Breast epithelium (tissue), 4 donors: ENCODE data around the gene KBTBD7. TPM values are rescaled to one million over a fixed set of nuclear protein-coding genes. Genes with fewer than 3 reads are reported as not detected.

Source experiments
- DNase-seq, 2 donors: peaks; one replicate each; pipeline ENCODE4 v3.0.0-alpha.2; 2019; ENCODE audit warnings: low spot score in 2 of 2
- H3K27ac ChIP-seq, 2 donors: fragments of 200-600 bp; sonication (generic) in 1 of 2; one replicate each; pipeline ENCODE4 v1.5.1; 2016 to 2019; ENCODE audit warnings: mild to moderate bottlenecking in 1 of 2
- H3K27me3 ChIP-seq, 2 donors: fragments of 200-600 bp; sonication (generic) in 1 of 2; one replicate each; pipeline versions ENCODE4 v1.5.1 to v1.6.0; 2017 to 2019; ENCODE audit warnings: control low read depth in 1 of 2, mild to moderate bottlenecking in 1 of 2
- H3K36me3 ChIP-seq: fragments of 200-600 bp; one replicate; pipeline ENCODE4 v1.5.1; 2019
- H3K4me1 ChIP-seq, 2 donors: fragments of 200-600 bp; sonication (generic); one replicate each; pipeline ENCODE4 v1.5.1; 2016 to 2019; ENCODE audit warnings: control low read depth in 1 of 2
- H3K4me3 ChIP-seq, 3 donors: fragments of 200-600 bp; sonication (generic); 1 replicate in 2 of 3; 2 replicates in 1 of 3; pipeline ENCODE4 v1.5.1; 2016 to 2019; ENCODE audit warnings: mild to moderate bottlenecking in 3 of 3, moderate library complexity in 2 of 3
- H3K9me3 ChIP-seq, 2 donors: fragments of 200-600 bp; sonication (generic) in 1 of 2; one replicate each; pipeline ENCODE4 v1.5.1; 2016 to 2019; ENCODE audit warnings: control low read depth in 1 of 2
- CTCF ChIP-seq, 3 donors: fragments of 450-650 bp; IDR thresholded peaks; one replicate each; pipeline ENCODE4 v1.5.1; 2016 to 2017; ENCODE audit warnings: antibody characterized with exemption in 3 of 3, mild to moderate bottlenecking in 3 of 3, moderate library complexity in 3 of 3
- POLR2A ChIP-seq: fragments of 450-650 bp; IDR thresholded peaks from one replicate; pipeline ENCODE4 v1.6.1; 2016; ENCODE audit warnings: antibody characterized with exemption, mild to moderate bottlenecking, moderate library complexity
- POLR2AphosphoS5 ChIP-seq, 3 donors: sonication (generic); formaldehyde crosslinking; IDR thresholded peaks; one replicate each; pipeline ENCODE4 v1.6.1; 2017; ENCODE audit warnings: antibody characterized with exemption in 3 of 3
- intact Hi-C: fragments of 100-400 bp; cut with DNase I; formaldehyde crosslinking; loops from one replicate; pipeline ENCODE4 v1.15.1; 2023; ENCODE audit warnings: low total_unique reads
- total RNA-seq, 3 donors: library from RNA; depleted of rRNA; stranded (reverse); fragments of >200 nt; gene quantifications; one replicate each; pipeline ENCODE4 v1.1.0, GENCODE V29; 2016

Gene KBTBD7
- total RNA-seq, 3 donors from 2014 or later, result 5.4 to 15.5 (median 7.9) TPM

- Histone ChIP-seq H3K27ac (no peak overlapping the region), H3K4me3 (no peak overlapping the region), H3K4me1 (no peaks in the 10 kb centered on the region), H3K27me3 (no peaks in the 10 kb centered on the region), H3K9me3 (peaks cover 3 to 9% of the 10 kb centered on the region in 2 donors), H3K36me3 (no peaks in the 10 kb centered on the region)
- TF ChIP-seq POLR2AphosphoS5 (IDR thresholded peaks at IDR 0.05) (no peak), POLR2A (no peak), CTCF (IDR thresholded peaks at IDR 0.05) (no peak)
- no peak for DNase-seq
- intact Hi-C loops, result no loop called here
Observed at GRCh38 chr13:41211062-41211461, 16.7 kb upstream of the KBTBD7 start.

DNA sequence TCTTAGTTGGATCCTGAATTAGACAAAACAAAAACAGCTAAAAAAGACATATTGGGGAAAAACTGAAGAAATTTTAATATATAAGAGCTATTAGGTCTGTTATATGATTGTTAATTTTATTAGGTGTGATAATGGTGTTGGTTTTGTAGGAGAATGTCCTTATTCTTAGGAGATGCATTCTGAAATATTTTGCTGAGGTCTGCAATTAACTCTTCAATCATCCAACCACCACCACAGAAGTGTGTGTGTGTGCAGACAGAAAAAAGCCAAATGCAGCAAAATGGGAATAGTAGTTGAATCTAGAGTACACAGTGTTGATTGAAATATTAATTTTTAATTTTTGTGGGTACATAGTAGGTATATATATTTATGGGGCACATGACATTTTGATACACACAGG, 12.1 kb upstream of the KBTBD7 start:
- no peaks in the 10 kb centered on the region for H3K36me3 ChIP-seq
- no peak for DNase-seq
- TF ChIP-seq CTCF (IDR thresholded peaks at IDR 0.05) (no peak), POLR2AphosphoS5 (IDR thresholded peaks at IDR 0.05) (no peak), POLR2A (no peak)
- H3K27me3 ChIP-seq, result no peaks in the 10 kb centered on the region
- no peaks in the 10 kb centered on the region for H3K4me1 ChIP-seq
- no peak overlapping the region for H3K4me3 ChIP-seq
- H3K9me3 ChIP-seq, result peaks cover 3 to 6% of the 10 kb centered on the region in 2 donors
- intact Hi-C loops, result no loop called here
- H3K27ac ChIP-seq, result no peak overlapping the region

DNA sequence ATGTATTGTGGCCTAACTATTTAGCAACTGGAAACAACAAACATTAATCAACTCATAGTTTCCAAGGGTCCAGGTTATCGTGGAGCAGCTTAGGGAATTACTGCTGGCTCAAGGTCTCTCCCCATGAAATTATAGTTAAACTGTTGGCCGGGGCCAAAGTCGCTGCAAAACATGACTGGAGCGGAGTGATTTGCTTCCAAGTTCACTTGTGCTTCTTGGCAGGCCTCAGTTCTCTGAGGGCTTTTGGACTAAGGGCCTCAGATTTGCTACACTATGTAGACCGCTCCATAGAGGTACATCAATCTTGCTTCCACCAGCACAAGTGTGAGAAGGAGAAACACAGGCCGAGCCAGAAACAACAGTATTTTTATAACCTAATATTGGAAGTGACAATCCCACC, 9.4 kb upstream of the KBTBD7 start:
- intact Hi-C loops, result no loop called here
- Histone ChIP-seq H3K27ac (no peak overlapping the region), H3K9me3 (no peaks in the 10 kb centered on the region), H3K36me3 (no peaks in the 10 kb centered on the region), H3K4me3 (no peak overlapping the region), H3K4me1 (no peaks in the 10 kb centered on the region), H3K27me3 (no peaks in the 10 kb centered on the region)
- TF ChIP-seq POLR2AphosphoS5 (IDR thresholded peaks at IDR 0.05), result no peak
- TF ChIP-seq POLR2A, result no peak
- no peak for TF ChIP-seq CTCF (IDR thresholded peaks at IDR 0.05)
- DNase-seq, result no peak

DNA sequence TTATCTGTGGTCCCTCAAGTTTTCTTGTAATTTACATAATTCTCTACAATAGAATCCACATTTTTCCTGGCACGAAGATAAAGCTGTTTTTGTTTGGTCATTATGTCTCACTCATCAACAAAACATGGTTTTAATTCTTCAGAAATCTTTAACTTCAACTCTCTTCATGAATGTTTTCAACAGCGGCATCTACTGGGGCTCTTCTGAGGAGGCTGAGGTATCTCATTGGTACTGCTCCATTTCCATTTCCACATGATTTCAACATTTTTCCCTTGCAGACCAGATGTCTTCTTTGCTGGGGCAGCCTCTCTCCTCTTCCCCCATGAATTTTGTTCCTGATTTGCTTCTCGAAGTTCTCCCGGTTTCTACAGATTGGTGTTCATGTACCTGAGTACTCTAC, 5.8 kb upstream of the KBTBD7 start:
- TF ChIP-seq CTCF (IDR thresholded peaks at IDR 0.05), result no peak
- TF ChIP-seq POLR2AphosphoS5 (IDR thresholded peaks at IDR 0.05), result no peak
- Histone ChIP-seq H3K27me3 (no peaks in the 10 kb centered on the region), H3K36me3 (no peaks in the 10 kb centered on the region), H3K4me1 (no peaks in the 10 kb centered on the region), H3K9me3 (no peaks in the 10 kb centered on the region), H3K4me3 (no peak overlapping the region), H3K27ac (no peak overlapping the region)
- intact Hi-C loops, result no loop called here
- no peak for DNase-seq

GRCh38 chr13:41199526-41199925, 5.2 kb upstream of the KBTBD7 start:
- Histone ChIP-seq H3K4me3 (no peak overlapping the region), H3K4me1 (no peaks in the 10 kb centered on the region), H3K27me3 (no peaks in the 10 kb centered on the region), H3K36me3 (no peaks in the 10 kb centered on the region), H3K9me3 (no peaks in the 10 kb centered on the region), H3K27ac (no peak overlapping the region)
- no peak for DNase-seq
- TF ChIP-seq CTCF (IDR thresholded peaks at IDR 0.05) (no peak), POLR2AphosphoS5 (IDR thresholded peaks at IDR 0.05) (no peak), POLR2A (no peak)
- intact Hi-C loops, result no loop called here
